ENCODE data around the gene TAGAP.
A peak's percentile ranks its signal among the peaks of the same experiment; 100 is the strongest.

Gene TAGAP

GRCh38 chr6:159071843-159072769 lies 27.3 kb upstream of the TAGAP start:
- no peak for DNase-seq (ENCODE audit: low spot score)

DNA sequence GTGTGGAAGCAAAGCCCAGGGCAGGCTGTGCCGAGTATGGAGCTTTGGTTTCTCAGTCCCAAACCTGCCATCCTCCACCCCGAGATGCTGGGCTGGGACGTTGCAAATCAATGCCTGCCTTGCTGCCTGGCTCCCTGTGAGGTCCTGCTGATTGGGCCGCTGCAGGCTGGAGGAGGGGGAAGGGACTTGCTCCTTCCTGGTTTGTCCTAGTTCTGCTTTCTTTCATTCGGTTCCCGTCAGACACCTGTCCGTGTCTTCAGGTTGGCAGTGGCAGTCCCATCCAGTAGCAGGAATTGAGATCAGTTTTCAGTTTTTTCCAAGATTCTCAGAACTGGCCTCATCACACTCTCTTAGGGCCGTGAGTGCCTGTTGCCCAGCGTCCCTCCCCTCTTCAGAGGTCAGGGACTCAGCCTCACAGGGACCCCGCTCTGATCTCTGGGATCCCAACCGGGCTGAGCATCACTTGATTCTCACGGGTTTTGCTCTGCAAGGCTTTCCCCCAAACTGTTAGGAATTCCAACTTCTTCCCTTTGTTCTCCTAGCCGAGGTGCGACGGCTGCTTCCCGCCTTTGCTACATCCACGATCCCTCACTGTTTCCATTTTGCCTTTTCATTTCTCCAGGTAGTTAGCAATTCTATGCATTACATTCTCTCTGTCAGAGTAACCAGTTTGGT lies 24.2 kb upstream of the TAGAP start:
- no peak for DNase-seq (ENCODE audit: low spot score)

DNA sequence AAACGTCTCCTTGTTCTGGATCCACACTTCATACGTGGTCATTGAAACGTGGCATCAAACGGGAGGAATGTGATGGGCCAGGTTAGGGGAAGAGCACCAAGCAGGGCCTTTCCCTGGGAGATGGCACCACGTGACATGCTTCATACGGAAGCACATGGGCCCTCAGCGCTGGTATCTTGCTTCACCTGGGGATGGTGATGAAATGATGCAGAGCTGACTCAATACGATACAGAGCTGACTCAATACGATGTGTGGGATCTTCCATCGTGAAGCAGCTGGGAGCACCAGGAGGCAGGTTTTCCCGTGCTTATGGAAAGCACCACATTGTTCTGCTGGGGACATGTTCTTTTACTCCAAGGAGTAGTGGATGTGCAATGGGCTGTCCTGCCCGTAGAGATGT lies 22.5 kb upstream of the TAGAP start:
- DNase-seq (ENCODE audit: low spot score): no peak

DNA sequence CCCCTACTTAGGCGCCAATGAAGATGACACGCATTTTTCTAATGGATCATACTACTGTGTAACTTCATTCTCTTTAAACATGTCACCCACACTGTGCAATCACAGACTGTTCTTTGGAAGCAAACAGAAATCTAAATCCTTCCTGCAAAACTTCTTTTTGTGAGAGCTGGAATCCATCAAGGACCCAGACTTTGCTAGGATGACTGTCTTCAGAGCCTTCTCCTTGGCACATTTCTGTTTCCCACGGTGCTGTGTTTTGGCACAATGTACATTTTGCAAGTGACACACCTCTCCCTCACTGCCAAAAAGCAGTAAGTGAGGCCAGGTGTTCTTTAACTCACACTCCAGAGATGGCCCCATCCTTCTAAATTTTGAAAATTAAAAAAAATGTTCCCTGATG lies 21.7 kb upstream of the TAGAP start:
- DNase-seq (ENCODE audit: low spot score): no peak

DNA sequence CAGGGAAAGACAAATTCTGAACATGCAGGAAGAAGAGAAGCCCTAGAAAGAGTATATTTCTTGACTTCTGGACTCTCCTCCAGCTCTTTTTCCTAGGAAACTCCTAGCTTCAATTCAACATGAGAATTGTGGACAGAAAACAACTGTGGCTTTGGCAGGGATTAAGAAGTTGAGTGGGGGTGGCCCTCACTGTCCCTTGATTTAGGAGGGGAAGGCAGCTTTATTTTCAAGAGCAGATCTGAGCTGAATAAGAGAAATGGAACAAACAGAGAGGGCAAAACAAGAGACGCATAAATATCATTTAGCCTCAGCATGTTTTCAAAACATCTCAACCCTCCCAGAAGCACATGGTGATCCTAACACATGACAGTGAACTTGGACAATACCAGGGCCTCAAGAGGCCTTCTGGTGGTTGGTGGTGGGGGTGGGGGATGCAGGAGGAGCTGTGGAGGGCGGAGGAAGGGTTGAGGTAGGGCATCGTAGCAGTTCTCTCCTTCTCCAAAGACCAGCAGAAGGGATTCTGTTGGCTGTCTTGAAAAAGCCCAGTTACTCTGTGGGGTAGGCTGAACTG lies 21.1 kb upstream of the TAGAP start:
- no peak for DNase-seq (ENCODE audit: low spot score)

- no peak for DNase-seq (ENCODE audit: low spot score)
These were observed 20.3 kb upstream of the TAGAP start for GRCh38 chr6:159065091-159065490.

DNA sequence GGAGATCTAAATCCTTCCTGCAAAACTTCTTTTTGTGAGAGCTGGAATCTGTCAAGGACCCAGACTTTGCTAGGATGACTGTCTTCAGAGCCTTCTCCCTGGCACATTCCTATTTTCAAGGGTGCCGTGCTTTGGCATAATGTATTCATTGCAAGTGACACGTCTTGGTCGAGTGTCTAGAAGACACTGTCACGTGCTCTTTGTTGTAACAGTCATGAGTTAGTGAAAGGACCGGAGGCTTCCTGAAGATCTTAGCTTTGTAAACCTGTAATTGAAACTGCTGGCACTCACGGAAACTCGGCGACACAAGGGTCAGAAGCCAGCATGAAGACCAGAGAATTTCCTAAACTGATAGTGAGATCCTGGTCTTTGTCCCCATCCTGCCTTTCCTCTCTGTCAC lies 19.7 kb upstream of the TAGAP start:
- no peak for DNase-seq (ENCODE audit: low spot score)

- no peak for DNase-seq (ENCODE audit: low spot score)
These were observed 18.8 kb upstream of the TAGAP start for GRCh38 chr6:159063549-159063948.

GRCh38 chr6:159062976-159063375 lies 18.2 kb upstream of the TAGAP start:
- DNase-seq (ENCODE audit: low spot score): no peak

DNA sequence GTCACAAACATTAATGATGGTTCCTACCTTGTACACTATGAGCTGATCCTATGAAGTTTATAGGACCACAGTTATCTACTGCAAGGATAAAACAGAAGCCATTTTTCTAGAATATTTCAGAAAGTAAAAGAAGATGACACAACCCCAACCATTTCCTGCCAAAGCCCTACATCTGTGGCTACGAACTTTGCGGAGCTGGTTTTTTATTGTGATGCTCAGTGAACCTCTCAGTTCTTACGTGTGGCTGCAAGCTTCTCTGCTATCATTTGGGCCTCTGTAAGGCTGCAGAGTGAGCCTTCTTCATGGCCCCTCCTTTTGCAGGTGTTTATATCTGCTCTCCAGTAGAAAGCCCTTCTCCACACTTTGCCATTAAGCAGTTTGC lies 17.8 kb upstream of the TAGAP start:
- no peak for DNase-seq (ENCODE audit: low spot score)

DNA sequence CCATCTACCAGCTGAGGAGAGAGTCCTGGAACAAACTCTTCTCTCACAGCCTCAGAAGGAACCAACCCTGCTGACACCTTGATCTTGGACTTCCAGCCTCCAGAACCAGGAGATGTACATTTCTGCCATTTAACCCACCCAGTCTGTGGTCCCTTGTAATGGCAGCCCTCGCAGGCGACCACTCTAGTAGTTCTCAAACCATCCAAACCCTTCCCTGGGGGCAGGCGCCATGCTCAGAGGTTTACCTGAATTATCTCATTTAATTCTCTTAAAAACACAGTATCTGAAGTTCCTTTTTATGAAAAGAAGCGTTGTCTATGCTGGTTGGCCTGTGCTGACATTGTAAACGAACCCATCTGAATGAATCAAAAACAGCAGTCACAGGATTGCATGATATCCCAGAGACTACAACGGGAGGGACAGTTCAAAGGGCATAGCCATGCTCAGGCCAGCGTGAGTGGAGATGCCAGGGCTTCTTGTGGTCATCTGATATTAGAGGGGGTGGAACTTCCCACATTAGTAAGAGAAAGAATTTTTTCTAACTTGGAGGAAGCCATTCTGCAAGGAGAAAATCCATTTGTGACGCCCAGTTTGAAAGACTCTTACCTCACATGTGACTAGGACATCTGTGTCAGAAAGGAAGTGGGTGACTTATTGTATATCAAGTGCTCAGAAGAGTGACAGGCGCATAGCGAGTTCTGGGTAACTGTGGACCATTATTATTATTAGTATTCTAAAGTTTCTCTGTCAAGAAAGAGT lies 17.2 kb upstream of the TAGAP start:
- no peak for DNase-seq (ENCODE audit: low spot score)

DNA sequence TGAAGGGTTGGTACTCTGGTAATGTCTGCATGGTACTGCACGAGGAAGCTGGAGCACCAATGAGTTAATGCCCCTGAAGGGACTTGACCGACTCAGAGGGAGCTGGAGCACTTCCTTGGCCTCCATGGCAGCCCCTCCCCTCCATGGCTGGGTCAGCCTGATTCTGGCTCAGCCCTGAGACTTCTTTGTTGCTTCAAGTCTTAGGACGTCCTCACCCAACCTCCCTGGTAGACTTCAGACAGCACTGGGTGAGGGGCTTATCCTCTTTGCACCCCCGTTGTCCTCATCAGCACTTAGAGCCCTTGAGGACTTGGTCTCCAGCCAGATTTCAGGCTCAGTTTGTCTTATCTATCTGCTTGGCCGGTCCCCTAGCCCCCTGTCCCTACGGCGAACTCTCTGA lies 16.4 kb upstream of the TAGAP start:
- DNase-seq (ENCODE audit: low spot score): no peak

DNA sequence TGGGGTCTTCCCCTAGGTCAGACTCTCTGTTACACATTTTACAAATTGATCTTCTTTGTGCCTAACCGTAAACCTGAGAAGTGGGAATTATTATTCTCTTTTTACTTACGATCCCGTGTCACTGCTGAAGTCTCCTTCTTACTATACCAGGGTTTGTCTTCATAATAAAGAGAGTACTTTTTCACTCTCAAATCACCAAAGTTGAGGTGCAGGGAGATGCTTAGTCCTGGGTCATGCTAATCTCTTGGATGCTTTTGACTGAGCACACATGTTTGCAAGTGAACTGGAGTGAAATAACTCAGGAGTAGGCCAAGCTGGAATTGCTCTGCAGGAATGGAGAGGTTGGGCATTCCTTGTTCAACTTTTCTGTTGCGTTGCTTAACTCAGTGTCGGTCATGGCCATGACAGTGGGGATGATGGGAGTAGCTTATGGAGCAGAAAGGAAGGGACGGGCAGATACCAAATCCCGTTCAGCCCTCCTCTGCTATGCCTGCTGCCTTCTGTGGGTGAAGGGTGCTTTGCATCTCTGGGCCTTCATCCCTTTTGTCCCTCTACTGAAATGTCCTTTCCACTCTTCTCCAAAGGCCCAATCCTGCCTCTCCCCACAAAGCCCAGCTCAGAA lies 15.2 kb upstream of the TAGAP start:
- DNase-seq (ENCODE audit: low spot score): no peak

DNA sequence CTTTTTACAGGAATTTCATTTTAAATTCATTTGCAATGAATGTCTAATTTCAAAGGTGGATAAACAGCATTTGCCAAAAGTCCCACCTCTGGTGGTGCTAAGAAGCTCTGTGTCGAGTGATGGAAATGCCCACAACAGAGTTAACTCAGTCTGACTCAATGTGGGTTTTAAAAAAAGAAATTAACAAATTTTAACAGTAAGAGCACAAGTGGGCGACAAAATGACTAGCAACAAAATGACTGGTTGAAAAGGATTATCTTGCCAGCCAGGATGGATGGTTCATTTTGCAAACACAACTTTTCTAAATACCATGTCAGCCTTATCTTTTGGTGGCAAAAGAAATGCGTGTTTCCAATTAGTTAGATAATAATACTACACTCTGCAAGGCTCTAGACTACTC lies 14.3 kb upstream of the TAGAP start:
- DNase-seq (ENCODE audit: low spot score): no peak

DNA sequence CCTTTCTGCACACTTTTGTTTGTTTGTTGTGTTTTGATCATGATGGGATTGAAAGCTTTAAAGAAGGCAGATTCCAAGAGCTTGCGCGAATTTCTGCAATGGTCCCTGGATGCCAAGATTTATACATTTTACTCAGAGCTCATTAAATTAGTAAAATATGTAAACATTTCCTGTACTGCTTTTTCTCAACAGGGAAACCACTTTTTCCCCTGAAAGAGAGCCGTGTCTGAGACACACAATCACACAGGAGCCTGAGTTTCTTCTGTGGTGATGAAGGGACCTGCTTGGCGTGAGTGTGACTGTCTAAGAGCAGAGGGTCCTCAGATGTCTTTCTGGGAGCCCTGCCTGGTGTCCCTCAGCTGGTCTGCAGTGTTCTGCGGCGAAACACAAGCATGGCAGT lies 12.1 kb upstream of the TAGAP start:
- DNase-seq (ENCODE audit: low spot score): no peak

DNA sequence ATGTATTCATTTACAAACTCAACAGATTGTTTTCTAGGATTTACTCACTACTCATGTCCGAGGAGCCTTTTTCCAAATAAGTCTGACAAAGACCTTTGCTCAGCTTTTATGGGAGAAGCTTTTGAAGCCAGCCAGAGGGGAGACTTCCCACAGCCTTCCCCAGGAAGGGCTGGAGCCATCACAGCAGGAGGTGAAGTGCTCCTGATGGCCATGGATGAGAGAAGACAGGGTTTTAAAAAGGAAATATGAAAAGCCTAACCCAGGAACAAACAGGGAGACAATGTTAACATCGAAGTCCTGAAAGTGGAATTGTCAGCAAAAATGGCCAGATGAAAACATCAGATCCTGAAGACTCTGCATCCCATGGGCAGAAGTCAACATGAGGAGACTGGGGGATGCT lies 11.6 kb upstream of the TAGAP start:
- no peak for DNase-seq (ENCODE audit: low spot score)

DNA sequence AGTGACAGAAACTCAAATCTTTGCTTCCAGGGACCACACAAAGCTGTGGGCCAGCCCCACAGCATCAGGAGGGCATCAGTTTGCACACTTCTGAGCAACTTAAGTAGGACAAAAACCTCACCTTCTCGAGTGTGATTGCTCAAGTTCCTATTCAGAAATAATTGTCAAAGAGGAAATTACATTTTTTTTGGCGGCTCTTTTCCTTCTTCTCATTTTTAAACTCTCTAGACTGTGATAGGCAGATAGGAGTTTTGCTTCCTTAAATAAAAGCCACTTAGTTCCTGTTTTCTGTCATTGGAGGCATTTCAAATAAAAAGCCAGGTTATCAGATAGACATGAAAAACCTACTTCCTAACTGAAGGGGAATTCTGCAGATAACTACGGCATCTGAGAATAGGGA lies 11.2 kb upstream of the TAGAP start:
- DNase-seq (ENCODE audit: low spot score): no peak

GRCh38 chr6:159053781-159054398 lies 9.1 kb upstream of the TAGAP start:
- no peak for DNase-seq (ENCODE audit: low spot score)

- DNase-seq (ENCODE audit: low spot score): no peak
These were observed 7.9 kb upstream of the TAGAP start for GRCh38 chr6:159052720-159053119.

DNA sequence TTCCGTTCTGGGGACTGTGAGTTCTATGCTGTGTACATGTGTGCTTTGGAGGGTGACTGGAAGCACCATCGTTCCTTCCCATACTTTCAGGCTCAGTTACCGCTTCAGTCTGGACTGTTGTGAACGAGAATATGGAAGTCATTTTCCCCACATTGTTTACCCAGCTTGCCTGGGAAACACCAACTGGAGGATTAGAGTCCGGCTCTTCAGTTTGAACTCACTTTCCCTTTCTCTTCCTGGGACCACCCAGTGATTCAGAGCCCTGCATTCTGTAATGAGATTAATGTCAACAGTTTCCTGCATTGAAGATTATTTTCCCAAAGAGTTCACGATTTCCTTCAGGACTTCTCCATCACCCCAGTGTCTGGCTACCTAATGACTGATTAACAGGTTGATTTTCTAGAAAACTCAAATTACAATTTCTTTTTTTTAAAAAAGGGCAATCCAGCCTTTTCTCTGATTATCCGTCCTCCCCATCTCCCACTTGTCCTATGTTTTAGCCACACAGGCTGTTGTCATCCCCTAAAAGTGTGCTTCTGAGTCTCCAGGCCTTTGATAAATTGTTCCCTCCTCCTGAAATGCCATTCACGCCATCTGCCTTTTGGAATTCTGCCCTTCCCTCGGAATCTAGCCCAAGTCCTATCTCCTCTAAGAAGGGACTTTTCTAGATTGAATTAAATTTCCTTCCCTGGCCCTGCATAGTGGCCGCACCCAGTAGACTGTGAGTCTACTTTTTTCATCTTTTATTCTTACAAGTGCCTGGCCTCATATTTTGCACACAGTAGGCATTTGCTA lies 3.3 kb upstream of the TAGAP start:
- peak; percentile 51 for DNase-seq (ENCODE audit: low spot score)

DNA sequence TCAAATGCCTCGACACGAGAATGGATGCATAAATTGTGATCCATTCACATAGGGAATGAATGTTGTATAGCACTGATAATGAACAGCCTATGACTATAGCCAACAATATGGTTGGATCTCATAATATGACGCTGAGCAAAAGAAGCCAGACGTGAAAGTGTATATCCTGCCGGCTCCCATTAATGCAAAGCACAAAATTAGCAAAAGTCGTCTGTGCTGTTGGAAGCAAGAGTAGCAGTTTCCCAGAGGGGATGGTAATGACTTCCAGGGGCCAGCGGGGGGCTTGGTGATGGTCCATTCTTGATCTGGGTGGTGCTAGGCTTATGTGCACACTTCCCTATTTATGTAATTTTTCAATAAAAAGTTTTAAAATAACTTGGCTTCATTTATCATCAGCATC lies 1.0 kb upstream of the TAGAP start:
- no peak for DNase-seq (ENCODE audit: low spot score)
